IMR-90 (cell line): ENCODE results near the gene RMC1. TPM values are rescaled to one million over a fixed set of nuclear protein-coding genes. Genes with fewer than 3 reads are reported as not detected.

ENCODE experiments used
- ATAC-seq: fragments of 200-7000 bp; cut with Tn5 transposase; 2 replicates; pipeline ENCODE4 v1.9.1; 2020; ENCODE audit warnings: low read depth, mild to moderate bottlenecking, moderate library complexity
- BruUV-seq: library from RNA; stranded (reverse); fragments of 400-500 nt; replicated peaks from 2 replicates; lab custom pipeline; 2021; lab: Mats Ljungman, UMichigan
- CTCF ChIA-PET: fragments of 300-600 bp; formaldehyde crosslinking; extraction: SDS; loops from one replicate; lab custom pipeline; 2021; ENCODE audit warnings: antibody characterized with exemption; lab: Yijun Ruan, JAX
- POLR2A ChIA-PET: fragments of 300-600 bp; sonication (Branson Sonifier 250); formaldehyde crosslinking; loops from one replicate; lab custom pipeline; 2022; ENCODE audit warnings: antibody characterized with exemption; ENCODE audit not compliant: unreplicated experiment; lab: Charles Lee
- DNase-seq: peaks from one replicate; pipeline ENCODE4 v3.0.0; 2013
- H2AFZ ChIP-seq: replicated peaks from 2 replicates; pipeline ENCODE3; 2013; ENCODE audit warnings: low read length, mild to moderate bottlenecking; ENCODE audit not compliant: poor library complexity
- H2AK5ac ChIP-seq: 2 replicates; pipeline ENCODE4 v1.6.1; 2013; ENCODE audit warnings: low read depth, low read length, inconsistent platforms
- H2AK9ac ChIP-seq: replicated peaks from 2 replicates; pipeline ENCODE3; 2013; ENCODE audit warnings: mild to moderate bottlenecking, low read depth, low read length, moderate library complexity; ENCODE audit not compliant: poor library complexity
- H2BK120ac ChIP-seq: 2 replicates; pipeline ENCODE4 v1.6.1; 2013; ENCODE audit warnings: low read depth, low read length, inconsistent platforms
- H2BK15ac ChIP-seq: 3 replicates; pipeline ENCODE4 v1.6.1; 2013; ENCODE audit warnings: low read depth, low read length, inconsistent platforms
- H2BK20ac ChIP-seq: 2 replicates; pipeline ENCODE4 v1.6.1; 2013; ENCODE audit warnings: low read depth, mild to moderate bottlenecking, inconsistent platforms, low read length, moderate library complexity
- H2BK5ac ChIP-seq: 2 replicates; pipeline ENCODE4 v1.6.1; 2013; ENCODE audit warnings: mild to moderate bottlenecking, low read depth, low read length, inconsistent platforms; ENCODE audit not compliant: poor library complexity, severe bottlenecking
- H3K14ac ChIP-seq: replicated peaks from 2 replicates; pipeline ENCODE4 v1.6.1; 2013; ENCODE audit warnings: low read depth, low read length, inconsistent platforms
- H3K18ac ChIP-seq: 2 replicates; pipeline ENCODE4 v1.6.1; 2013; ENCODE audit warnings: low read depth, low read length, control low read depth
- H3K23ac ChIP-seq: 2 replicates; pipeline ENCODE4 v1.6.1; 2013; ENCODE audit warnings: low read depth, low read length, inconsistent platforms
- H3K27ac ChIP-seq: 2 replicates; pipeline ENCODE4 v1.5.1; 2013; ENCODE audit warnings: mild to moderate bottlenecking, control low read depth, low read length; ENCODE audit not compliant: insufficient read depth
- H3K27me3 ChIP-seq: 2 replicates; pipeline ENCODE4 v1.6.1; 2013; ENCODE audit warnings: low read length; ENCODE audit not compliant: control insufficient read depth, insufficient read depth
- H3K36me3 ChIP-seq: 2 replicates; pipeline ENCODE4 v1.6.1; 2013; ENCODE audit warnings: low read length, mixed read lengths; ENCODE audit not compliant: control insufficient read depth, insufficient read depth
- H3K4ac ChIP-seq: 2 replicates; pipeline ENCODE4 v1.6.1; 2013; ENCODE audit warnings: low read depth, low read length, inconsistent platforms
- H3K4me1 ChIP-seq: 2 replicates; pipeline ENCODE4 v1.6.1; 2013; ENCODE audit warnings: low read length, mixed read lengths; ENCODE audit not compliant: control insufficient read depth, insufficient read depth
- H3K4me2 ChIP-seq: 2 replicates; pipeline ENCODE4 v1.6.1; 2013; ENCODE audit warnings: low read depth, mild to moderate bottlenecking, control low read depth, low read length, moderate library complexity
- H3K4me3 ChIP-seq: 2 replicates; pipeline ENCODE4 v1.5.1; 2013; ENCODE audit warnings: low read depth, mild to moderate bottlenecking, control low read depth, low read length, moderate library complexity; ENCODE audit not compliant: insufficient read depth
- H3K56ac ChIP-seq: 2 replicates; pipeline ENCODE4 v1.6.1; 2013; ENCODE audit warnings: low read length, inconsistent platforms; ENCODE audit not compliant: insufficient read depth; ENCODE audit errors: extremely low read depth
- H3K79me1 ChIP-seq, 2 experiments: 2 replicates each; pipeline ENCODE4 v1.6.1; 2013; ENCODE audit warnings: low read length in 2 of 2, inconsistent platforms in 1 of 2, low read depth in 1 of 2
- H3K9ac ChIP-seq: 2 replicates; pipeline ENCODE4 v1.6.1; 2013; ENCODE audit warnings: low read depth, low read length, control low read depth
- H3K9me1 ChIP-seq: 2 replicates; pipeline ENCODE4 v1.6.1; 2013; ENCODE audit warnings: low read length, inconsistent platforms; ENCODE audit not compliant: insufficient read depth
- H3K9me3 ChIP-seq: 2 replicates; pipeline ENCODE4 v1.6.1; 2013; ENCODE audit warnings: low read length; ENCODE audit not compliant: control insufficient read depth, insufficient read depth
- H4K20me1 ChIP-seq: 2 replicates; pipeline ENCODE4 v1.6.1; 2013; ENCODE audit warnings: low read length, inconsistent platforms; ENCODE audit not compliant: insufficient read depth
- H4K5ac ChIP-seq: 2 replicates; pipeline ENCODE4 v1.6.1; 2013; ENCODE audit warnings: mild to moderate bottlenecking, low read depth, low read length, control low read depth
- H4K8ac ChIP-seq, 2 experiments: 2 replicates each; pipeline ENCODE4 v1.6.1; 2013; ENCODE audit warnings: low read depth in 2 of 2, low read length in 2 of 2, control low read depth in 1 of 2, inconsistent platforms in 1 of 2
- H4K91ac ChIP-seq: 2 replicates; pipeline ENCODE4 v1.6.1; 2013; ENCODE audit warnings: low read depth, low read length, inconsistent platforms; ENCODE audit not compliant: insufficient read depth
- BHLHE40 ChIP-seq: fragments of 150-350 bp; IDR thresholded peaks from 2 replicates; pipeline ENCODE4 v1.6.1; 2016; ENCODE audit warnings: mild to moderate bottlenecking, low read depth, low read length
- CEBPB ChIP-seq: IDR thresholded peaks from 2 replicates; pipeline ENCODE4 v1.6.1; 2012; ENCODE audit warnings: low read depth, low read length, improper control_type of control experiment
- CHD1 ChIP-seq: IDR thresholded peaks from 2 replicates; pipeline ENCODE4 v1.6.1; 2012; ENCODE audit warnings: low read depth, low read length, improper control_type of control experiment
- ELK1 ChIP-seq: fragments of 150-350 bp; IDR thresholded peaks from 2 replicates; pipeline ENCODE4 v1.6.1; 2016; ENCODE audit warnings: low read depth, mild to moderate bottlenecking, low read length, moderate library complexity, borderline replicate concordance
- FOS ChIP-seq: fragments of 150-350 bp; IDR thresholded peaks from 2 replicates; pipeline ENCODE4 v1.6.1; 2016; ENCODE audit warnings: low read depth, low read length
- MAZ ChIP-seq: IDR thresholded peaks from 2 replicates; pipeline ENCODE4 v1.6.1; 2012; ENCODE audit warnings: low read depth, mild to moderate bottlenecking, low read length, improper control_type of control experiment, moderate library complexity, borderline replicate concordance
- NFE2L2 ChIP-seq: fragments of 150-350 bp; IDR thresholded peaks from 2 replicates; pipeline ENCODE4 v1.6.1; 2016; ENCODE audit warnings: low read depth, mild to moderate bottlenecking, low read length
- POLR2A ChIP-seq: IDR thresholded peaks from 2 replicates; pipeline ENCODE4 v1.6.1; 2012; ENCODE audit warnings: mild to moderate bottlenecking, low read depth, low read length
- RAD21 ChIP-seq: IDR thresholded peaks from 2 replicates; pipeline ENCODE4 v1.6.1; 2012; ENCODE audit warnings: low read length, improper control_type of control experiment
- RCOR1 ChIP-seq: IDR thresholded peaks from 2 replicates; pipeline ENCODE4 v1.6.1; 2012; ENCODE audit warnings: mild to moderate bottlenecking, low read length, improper control_type of control experiment; ENCODE audit not compliant: insufficient replicate concordance
- SMC3 ChIP-seq: fragments of 150-350 bp; IDR thresholded peaks from 2 replicates; pipeline ENCODE4 v1.6.1; 2016; ENCODE audit warnings: low read depth, mild to moderate bottlenecking, antibody characterized with exemption, low read length, moderate library complexity
- WGBS, 2 experiments: methylation state at CpG; one replicate each; pipeline versions ENCODE4 v1.1.5 to v1.1.7; 2013; ENCODE audit warnings: missing lambda C conversion rate in 2 of 2; ENCODE audit not compliant: insufficient read length in 1 of 2; ENCODE audit errors: extremely low coverage in 2 of 2; 5-methylcytosine and 5-hydroxymethylcytosine counted together
- dilution Hi-C: fragments of 300-500 bp; cut with HindIII; formaldehyde crosslinking; loops from one replicate; pipeline ENCODE4 v1.14.3; 2018; ENCODE audit warnings: low sequenced_read_pairs; ENCODE audit not compliant: unreplicated experiment
- in situ Hi-C: fragments of 300-500 bp; cut with MboI; formaldehyde crosslinking; loops from 3 replicates; pipeline ENCODE4 v1.14.3; 2019; ENCODE audit warnings: low sequenced_read_pairs, inconsistent platforms, mixed read lengths
- intact Hi-C: fragments of 100-400 bp; cut with micrococcal nuclease; formaldehyde crosslinking; loops from 2 replicates; pipeline ENCODE4 v1.10.0; 2022
- polyA plus RNA-seq, 3 experiments: library from polyadenylated mRNA; depleted of rRNA; stranded (reverse); fragments of >200 nt; gene quantifications; 2 replicates each; pipeline ENCODE4 v1.2.3, GENCODE V29; 2012; ENCODE audit warnings: low replicate concordance in 1 of 3
- total RNA-seq: library from RNA; depleted of rRNA; stranded (reverse); fragments of >200 nt; gene quantifications from 2 replicates; pipeline ENCODE4 v1.2.3, GENCODE V29; 2012
- TF ChIP-seq, protein P1 (sequence below): conservative IDR thresholded peaks from 2 replicates; pipeline ENCODE4 v1.5.1; 2012; ENCODE audit warnings: mild to moderate bottlenecking, low read depth, low read length, improper control_type of control experiment
- TF ChIP-seq, protein P2 (sequence below): fragments of 150-350 bp; IDR thresholded peaks from 2 replicates; pipeline ENCODE4 v1.6.1; 2017; ENCODE audit warnings: mild to moderate bottlenecking, antibody characterized with exemption, low read length, low read depth

Gene RMC1
- total and polyA plus RNA-seq, 2 of the 4 experiments (the other 2 are of a cell fraction): 14.2 to 18.0 TPM

DNA sequence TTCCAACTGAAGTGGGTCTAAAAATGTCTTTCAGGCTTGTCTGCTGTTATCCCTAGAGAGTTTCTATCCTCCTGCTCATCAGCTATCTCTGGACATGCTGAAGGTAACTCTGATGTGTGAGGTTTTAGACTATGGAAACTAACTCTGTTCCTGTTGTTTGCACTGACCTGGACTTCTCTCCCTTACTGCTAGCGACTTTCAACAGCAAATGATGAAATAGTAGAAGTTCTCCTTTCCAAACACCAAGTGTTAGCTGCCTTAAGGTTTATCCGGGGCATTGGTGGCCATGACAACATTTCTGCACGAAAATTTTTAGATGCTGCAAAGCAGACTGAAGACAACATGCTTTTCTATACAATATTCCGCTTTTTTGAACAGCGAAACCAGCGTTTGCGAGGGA lies 26.9 kb downstream of the RMC1 start:
- Histone ChIP-seq H2BK20ac (no peak overlapping the region; the same call in 1 of the 2 replicates), H3K4me1 (peaks cover 2% of the 10 kb centered on the region; the same call in 1 of the 2 replicates), H2AK9ac (no peak overlapping the region), H3K4ac (no peak overlapping the region), H2BK120ac (no peak overlapping the region), H3K4me3 (no peak overlapping the region), H3K9me3 (no peaks in the 10 kb centered on the region), H3K27me3 (no peaks in the 10 kb centered on the region), H2AFZ (no peak overlapping the region), H4K5ac (no peak overlapping the region), H3K4me2 (no peak overlapping the region), H2BK5ac (no peak overlapping the region), H3K27ac (no peak overlapping the region), H3K23ac (no peak overlapping the region), H3K79me1 (peaks cover 0 to 18% of the 10 kb centered on the region in 2 experiments; a peak in 2 of 4 replicates), H3K56ac (no peak overlapping the region), H3K9me1 (peaks cover 13% of the 10 kb centered on the region), H3K18ac (no peak overlapping the region), H3K9ac (no peak overlapping the region), H4K20me1 (peaks cover 10% of the 10 kb centered on the region; the same call in 1 of the 2 replicates), H4K8ac (no peak overlapping the region), H4K91ac (no peak overlapping the region), H2BK15ac (no peak overlapping the region), H3K14ac (no peak overlapping the region), H2AK5ac (no peak overlapping the region), H3K36me3 (peaks cover 74% of the 10 kb centered on the region)
- CTCF ChIA-PET: no interaction called here
- WGBS, 2 experiments: no CpG with 5 or more reads among the region's 7 CpGs
- no peak for TF ChIP-seq NFE2L2
- no peak for TF ChIP-seq FOS
- TF ChIP-seq SMC3: no peak
- TF ChIP-seq BHLHE40: no peak
- TF ChIP-seq CHD1: no peak
- no peak for TF ChIP-seq MAZ
- no peak for TF ChIP-seq ELK1
- TF ChIP-seq, protein P1, sequence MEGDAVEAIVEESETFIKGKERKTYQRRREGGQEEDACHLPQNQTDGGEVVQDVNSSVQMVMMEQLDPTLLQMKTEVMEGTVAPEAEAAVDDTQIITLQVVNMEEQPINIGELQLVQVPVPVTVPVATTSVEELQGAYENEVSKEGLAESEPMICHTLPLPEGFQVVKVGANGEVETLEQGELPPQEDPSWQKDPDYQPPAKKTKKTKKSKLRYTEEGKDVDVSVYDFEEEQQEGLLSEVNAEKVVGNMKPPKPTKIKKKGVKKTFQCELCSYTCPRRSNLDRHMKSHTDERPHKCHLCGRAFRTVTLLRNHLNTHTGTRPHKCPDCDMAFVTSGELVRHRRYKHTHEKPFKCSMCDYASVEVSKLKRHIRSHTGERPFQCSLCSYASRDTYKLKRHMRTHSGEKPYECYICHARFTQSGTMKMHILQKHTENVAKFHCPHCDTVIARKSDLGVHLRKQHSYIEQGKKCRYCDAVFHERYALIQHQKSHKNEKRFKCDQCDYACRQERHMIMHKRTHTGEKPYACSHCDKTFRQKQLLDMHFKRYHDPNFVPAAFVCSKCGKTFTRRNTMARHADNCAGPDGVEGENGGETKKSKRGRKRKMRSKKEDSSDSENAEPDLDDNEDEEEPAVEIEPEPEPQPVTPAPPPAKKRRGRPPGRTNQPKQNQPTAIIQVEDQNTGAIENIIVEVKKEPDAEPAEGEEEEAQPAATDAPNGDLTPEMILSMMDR: no peak
- TF ChIP-seq, protein P2, sequence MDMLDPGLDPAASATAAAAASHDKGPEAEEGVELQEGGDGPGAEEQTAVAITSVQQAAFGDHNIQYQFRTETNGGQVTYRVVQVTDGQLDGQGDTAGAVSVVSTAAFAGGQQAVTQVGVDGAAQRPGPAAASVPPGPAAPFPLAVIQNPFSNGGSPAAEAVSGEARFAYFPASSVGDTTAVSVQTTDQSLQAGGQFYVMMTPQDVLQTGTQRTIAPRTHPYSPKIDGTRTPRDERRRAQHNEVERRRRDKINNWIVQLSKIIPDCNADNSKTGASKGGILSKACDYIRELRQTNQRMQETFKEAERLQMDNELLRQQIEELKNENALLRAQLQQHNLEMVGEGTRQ: no peak
- TF ChIP-seq RAD21: no peak
- no peak for TF ChIP-seq CEBPB
- TF ChIP-seq RCOR1: no peak
- no peak for TF ChIP-seq POLR2A
- ATAC-seq: no peak
- POLR2A ChIA-PET: no interaction called here
- intact Hi-C loops (no loop called here), dilution Hi-C loops (no loop called here), in situ Hi-C loops (no loop called here)
- no TSS peak for BruUV-seq
- no peak for DNase-seq
